ENCODE data around the gene FIS1.

DNA sequence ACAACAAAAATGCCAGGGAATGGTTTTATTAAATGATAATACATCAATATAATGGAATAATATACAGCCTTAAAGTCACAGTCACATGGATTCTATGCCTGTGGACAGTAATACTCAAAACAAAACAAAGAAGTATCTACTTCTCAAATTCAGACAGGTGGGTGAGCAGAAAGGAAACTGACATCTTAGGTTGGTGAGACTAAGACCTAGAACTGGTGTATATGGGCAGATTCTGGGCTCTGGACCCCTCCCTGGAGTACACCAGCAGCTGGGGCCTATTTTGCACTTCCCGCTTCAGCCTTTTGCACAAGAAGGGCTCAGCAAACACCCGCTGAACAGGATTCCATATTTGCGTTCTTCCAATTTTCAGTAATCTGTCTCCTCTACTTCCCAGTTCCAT lies 5.4 kb upstream of the FIS1 start:
- TF ChIP-seq, protein P1, sequence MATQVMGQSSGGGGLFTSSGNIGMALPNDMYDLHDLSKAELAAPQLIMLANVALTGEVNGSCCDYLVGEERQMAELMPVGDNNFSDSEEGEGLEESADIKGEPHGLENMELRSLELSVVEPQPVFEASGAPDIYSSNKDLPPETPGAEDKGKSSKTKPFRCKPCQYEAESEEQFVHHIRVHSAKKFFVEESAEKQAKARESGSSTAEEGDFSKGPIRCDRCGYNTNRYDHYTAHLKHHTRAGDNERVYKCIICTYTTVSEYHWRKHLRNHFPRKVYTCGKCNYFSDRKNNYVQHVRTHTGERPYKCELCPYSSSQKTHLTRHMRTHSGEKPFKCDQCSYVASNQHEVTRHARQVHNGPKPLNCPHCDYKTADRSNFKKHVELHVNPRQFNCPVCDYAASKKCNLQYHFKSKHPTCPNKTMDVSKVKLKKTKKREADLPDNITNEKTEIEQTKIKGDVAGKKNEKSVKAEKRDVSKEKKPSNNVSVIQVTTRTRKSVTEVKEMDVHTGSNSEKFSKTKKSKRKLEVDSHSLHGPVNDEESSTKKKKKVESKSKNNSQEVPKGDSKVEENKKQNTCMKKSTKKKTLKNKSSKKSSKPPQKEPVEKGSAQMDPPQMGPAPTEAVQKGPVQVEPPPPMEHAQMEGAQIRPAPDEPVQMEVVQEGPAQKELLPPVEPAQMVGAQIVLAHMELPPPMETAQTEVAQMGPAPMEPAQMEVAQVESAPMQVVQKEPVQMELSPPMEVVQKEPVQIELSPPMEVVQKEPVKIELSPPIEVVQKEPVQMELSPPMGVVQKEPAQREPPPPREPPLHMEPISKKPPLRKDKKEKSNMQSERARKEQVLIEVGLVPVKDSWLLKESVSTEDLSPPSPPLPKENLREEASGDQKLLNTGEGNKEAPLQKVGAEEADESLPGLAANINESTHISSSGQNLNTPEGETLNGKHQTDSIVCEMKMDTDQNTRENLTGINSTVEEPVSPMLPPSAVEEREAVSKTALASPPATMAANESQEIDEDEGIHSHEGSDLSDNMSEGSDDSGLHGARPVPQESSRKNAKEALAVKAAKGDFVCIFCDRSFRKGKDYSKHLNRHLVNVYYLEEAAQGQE (IDR thresholded peaks at IDR 0.05; ENCODE audit: insufficient read depth in 1 of 2, low read depth in 2 of 2, low read length in 2 of 2): no peak
- TF ChIP-seq TAF1 (IDR thresholded peaks at IDR 0.05; ENCODE audit: borderline replicate concordance, insufficient read depth, low read length) (no peak), POLR2AphosphoS5 (IDR thresholded peaks at IDR 0.05; ENCODE audit: low read depth, low read length) (no peak), SIN3A (IDR thresholded peaks at IDR 0.05; ENCODE audit: borderline replicate concordance, insufficient read depth, low read length) (no peak), FOXP2 (optimal IDR thresholded peaks at IDR 0.05; ENCODE audit: borderline replicate concordance, extremely low read depth, extremely low read length, insufficient read depth) (no peak)

Data from PFSK-1 (cell line).